ENCODE measurements around the gene CNEP1R1.

Gene CNEP1R1

GRCh38 chr16:49998991-49999390, 26.0 kb upstream of the CNEP1R1 start:
- no peaks in the 10 kb centered on the region for H3K36me3 ChIP-seq (ENCODE audit: control insufficient read depth, insufficient read depth, low read length)
- no peak overlapping the region for H3K4me3 ChIP-seq (replicated peaks; ENCODE audit: low read depth, low read length)
- no peaks in the 10 kb centered on the region for H3K27me3 ChIP-seq (replicated peaks; ENCODE audit: control insufficient read depth, insufficient read depth, low read length)
- DNase-seq (ENCODE audit: extremely low read depth, insufficient read length): no peak
- TF ChIP-seq CTCF (IDR thresholded peaks at IDR 0.05; ENCODE audit: insufficient read depth, low read length, poor library complexity, severe bottlenecking): no peak

DNA sequence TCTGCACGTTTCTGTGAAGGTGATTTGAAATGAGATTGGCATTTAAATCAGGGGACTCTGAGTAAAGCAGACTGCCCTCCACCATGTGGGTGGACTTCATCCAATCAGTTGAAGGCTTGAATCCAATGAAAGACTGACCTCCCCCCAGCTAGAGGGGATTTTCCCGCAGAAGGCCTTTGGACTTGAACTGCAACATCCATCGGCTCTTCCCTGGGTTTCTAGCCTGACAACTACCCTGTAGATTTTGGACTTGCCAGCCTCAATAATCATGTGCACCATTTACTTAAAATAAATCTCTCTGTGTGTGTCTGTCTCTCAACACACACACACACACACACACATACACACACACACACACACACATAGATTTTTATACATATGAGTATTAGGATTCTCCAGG, 23.9 kb upstream of the CNEP1R1 start:
- no peaks in the 10 kb centered on the region for H3K36me3 ChIP-seq (ENCODE audit: control insufficient read depth, insufficient read depth, low read length)
- TF ChIP-seq CTCF (IDR thresholded peaks at IDR 0.05; ENCODE audit: insufficient read depth, low read length, poor library complexity, severe bottlenecking): no peak
- no peak overlapping the region for H3K4me3 ChIP-seq (replicated peaks; ENCODE audit: low read depth, low read length)
- DNase-seq (ENCODE audit: extremely low read depth, insufficient read length): no peak
- no peaks in the 10 kb centered on the region for H3K27me3 ChIP-seq (replicated peaks; ENCODE audit: control insufficient read depth, insufficient read depth, low read length)

DNA sequence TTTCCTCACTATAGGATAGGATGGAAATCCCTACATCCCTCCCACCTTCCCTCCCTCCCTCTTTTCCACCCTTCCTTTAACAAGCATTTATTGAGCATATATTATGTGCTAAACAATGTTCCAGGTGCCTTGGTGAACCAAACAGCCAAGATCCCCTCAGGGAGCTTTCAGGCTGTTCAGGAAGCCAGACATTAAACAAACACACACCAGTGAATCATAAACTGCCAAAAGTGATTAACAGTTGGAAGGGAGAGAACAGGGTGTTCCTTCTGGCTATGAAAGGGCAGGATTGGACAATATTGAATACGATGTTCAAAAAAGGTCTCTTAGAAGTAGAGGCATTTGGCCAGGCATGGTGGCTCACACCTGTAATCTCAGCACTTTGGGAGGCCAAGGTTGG, 22.8 kb upstream of the CNEP1R1 start:
- no peak for DNase-seq (ENCODE audit: extremely low read depth, insufficient read length)
- H3K27me3 ChIP-seq (replicated peaks; ENCODE audit: control insufficient read depth, insufficient read depth, low read length): no peaks in the 10 kb centered on the region

GRCh38 chr16:50004239-50004638, 20.8 kb upstream of the CNEP1R1 start:
- Histone ChIP-seq H3K36me3 (ENCODE audit: control insufficient read depth, insufficient read depth, low read length) (no peaks in the 10 kb centered on the region), H3K27me3 (replicated peaks; ENCODE audit: control insufficient read depth, insufficient read depth, low read length) (no peaks in the 10 kb centered on the region), H3K4me3 (replicated peaks; ENCODE audit: low read depth, low read length) (no peak overlapping the region)
- no peak for TF ChIP-seq CTCF (IDR thresholded peaks at IDR 0.05; ENCODE audit: insufficient read depth, low read length, poor library complexity, severe bottlenecking)
- DNase-seq (ENCODE audit: extremely low read depth, insufficient read length): no peak

More for the DNA sequence above, 22.8 kb upstream of the CNEP1R1 start:
- no peak overlapping the region for H3K4me3 ChIP-seq (replicated peaks; ENCODE audit: low read depth, low read length)
- no peak for TF ChIP-seq CTCF (IDR thresholded peaks at IDR 0.05; ENCODE audit: insufficient read depth, low read length, poor library complexity, severe bottlenecking)
- no peaks in the 10 kb centered on the region for H3K36me3 ChIP-seq (ENCODE audit: control insufficient read depth, insufficient read depth, low read length)

DNA sequence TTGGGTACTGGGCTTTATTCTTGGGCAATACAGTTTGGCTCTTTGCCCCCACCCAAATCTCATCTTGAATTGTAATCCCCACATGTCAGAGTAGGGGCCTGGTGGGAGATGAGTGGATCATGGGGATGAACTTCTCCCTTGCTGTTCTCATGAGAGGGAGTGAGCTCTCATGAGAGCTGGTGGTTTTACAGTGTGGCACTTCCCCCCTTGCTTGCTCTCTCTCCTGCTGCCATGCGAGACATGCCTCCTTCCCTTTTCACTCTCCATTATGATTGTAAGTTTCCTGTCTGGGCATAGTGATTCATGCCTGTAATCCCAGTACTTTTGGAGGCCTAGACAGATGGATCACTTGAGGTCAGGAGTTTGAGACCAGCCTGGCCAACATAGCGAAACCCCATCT, 18.1 kb upstream of the CNEP1R1 start:
- no peak for TF ChIP-seq CTCF (IDR thresholded peaks at IDR 0.05; ENCODE audit: insufficient read depth, low read length, poor library complexity, severe bottlenecking)
- DNase-seq (ENCODE audit: extremely low read depth, insufficient read length): no peak
- Histone ChIP-seq H3K36me3 (ENCODE audit: control insufficient read depth, insufficient read depth, low read length) (no peaks in the 10 kb centered on the region), H3K4me3 (replicated peaks; ENCODE audit: low read depth, low read length) (no peak overlapping the region), H3K27me3 (replicated peaks; ENCODE audit: control insufficient read depth, insufficient read depth, low read length) (no peaks in the 10 kb centered on the region)

DNA sequence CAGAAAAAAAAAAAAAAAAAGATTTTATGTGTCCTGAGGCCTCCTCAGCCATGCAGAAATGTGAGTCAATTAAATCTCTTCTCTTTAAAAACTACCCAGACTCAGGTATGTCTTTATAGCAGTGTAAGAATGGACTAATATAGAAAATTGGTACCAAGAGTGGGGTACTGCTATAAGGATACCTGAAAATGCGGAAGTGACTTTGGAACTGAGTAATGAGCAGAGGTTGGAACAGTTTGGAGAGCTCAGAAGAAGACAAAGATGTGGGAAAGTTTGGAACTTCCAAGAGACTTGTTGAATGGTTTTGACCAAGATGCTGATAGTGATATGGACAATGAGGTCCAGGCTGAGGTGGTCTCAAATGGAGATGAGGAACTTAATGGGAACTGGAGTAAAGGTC, 17.3 kb upstream of the CNEP1R1 start:
- no peak for DNase-seq (ENCODE audit: extremely low read depth, insufficient read length)
- H3K4me3 ChIP-seq (replicated peaks; ENCODE audit: low read depth, low read length): no peak overlapping the region
- no peak for TF ChIP-seq CTCF (IDR thresholded peaks at IDR 0.05; ENCODE audit: insufficient read depth, low read length, poor library complexity, severe bottlenecking)

More for the DNA sequence above, 17.3 kb upstream of the CNEP1R1 start:
- Histone ChIP-seq H3K27me3 (replicated peaks; ENCODE audit: control insufficient read depth, insufficient read depth, low read length) (no peaks in the 10 kb centered on the region), H3K36me3 (ENCODE audit: control insufficient read depth, insufficient read depth, low read length) (no peaks in the 10 kb centered on the region)

All from GM06990 (cell line).